OCI-LY3 (cell line): ENCODE measurements around the gene RELCH.

Experiments used
- H2AFZ ChIP-seq: fragments of 200-600, 300-600 bp; shearing (Covaris generic); 2 replicates; pipeline ENCODE4 v1.6.0; 2014; ENCODE audit warnings: antibody characterized with exemption, low read depth, low read length
- H3K27ac ChIP-seq: fragments of 200-600, 300-600 bp; sonication (generic); 2 replicates; pipeline ENCODE4 v1.5.1; 2014; ENCODE audit warnings: mild to moderate bottlenecking, low read length, moderate library complexity, mixed read lengths
- H3K27me3 ChIP-seq: fragments of 200-600, 300-600 bp; sonication (generic); 2 replicates; pipeline ENCODE4 v1.6.1; 2014; ENCODE audit warnings: low read depth, low read length, mixed read lengths
- H3K36me3 ChIP-seq: fragments of 200-600, 300-600 bp; sonication (generic); replicated peaks from 2 replicates; pipeline ENCODE3; 2014; ENCODE audit warnings: low read depth, low read length, mixed read lengths
- H3K4me1 ChIP-seq: fragments of 300-600, 200-600 bp; sonication (generic); 2 replicates; pipeline ENCODE4 v1.6.1; 2014; ENCODE audit warnings: low read length, mixed read lengths
- H3K4me2 ChIP-seq: fragments of 200-600, 300-600 bp; sonication (generic); 2 replicates; pipeline ENCODE4 v1.6.1; 2014; ENCODE audit warnings: low read length, mixed read lengths
- H3K4me3 ChIP-seq: fragments of 300-600, 200-600 bp; sonication (generic); 2 replicates; pipeline ENCODE4 v1.5.1; 2014; ENCODE audit warnings: antibody characterized with exemption, mild to moderate bottlenecking, low read length, moderate library complexity
- H3K79me2 ChIP-seq: fragments of 300-600, 200-600 bp; shearing (Covaris generic); 2 replicates; pipeline ENCODE4 v1.6.1; 2014; ENCODE audit warnings: mild to moderate bottlenecking, low read length, mixed read lengths
- H3K9ac ChIP-seq: fragments of 300-600, 200-600 bp; shearing (Covaris generic); 2 replicates; pipeline ENCODE4 v1.6.0; 2014; ENCODE audit warnings: mild to moderate bottlenecking, low read length, moderate library complexity
- H3K9me3 ChIP-seq: fragments of 200-600, 300-600 bp; shearing (Covaris generic); 2 replicates; pipeline ENCODE4 v1.6.1; 2014; ENCODE audit warnings: low read length, mixed read lengths; ENCODE audit not compliant: insufficient read depth
- H4K20me1 ChIP-seq: fragments of 200-600, 300-600 bp; sonication (generic); 2 replicates; pipeline ENCODE4 v1.6.1; 2016; ENCODE audit warnings: low read length, mixed read lengths; ENCODE audit not compliant: insufficient read depth
- CTCF ChIP-seq: fragments of 200-600, 300-600 bp; sonication (generic); IDR thresholded peaks from 2 replicates; pipeline ENCODE4 v1.5.1; 2014; ENCODE audit warnings: antibody characterized with exemption, low read length, low read depth
- EZH2phosphoT487 ChIP-seq: fragments of 200-600 bp; shearing (Covaris generic); IDR thresholded peaks from 2 replicates; pipeline ENCODE4 v1.6.1; 2018; ENCODE audit warnings: antibody characterized with exemption, mixed run types, low read depth

Gene RELCH

DNA sequence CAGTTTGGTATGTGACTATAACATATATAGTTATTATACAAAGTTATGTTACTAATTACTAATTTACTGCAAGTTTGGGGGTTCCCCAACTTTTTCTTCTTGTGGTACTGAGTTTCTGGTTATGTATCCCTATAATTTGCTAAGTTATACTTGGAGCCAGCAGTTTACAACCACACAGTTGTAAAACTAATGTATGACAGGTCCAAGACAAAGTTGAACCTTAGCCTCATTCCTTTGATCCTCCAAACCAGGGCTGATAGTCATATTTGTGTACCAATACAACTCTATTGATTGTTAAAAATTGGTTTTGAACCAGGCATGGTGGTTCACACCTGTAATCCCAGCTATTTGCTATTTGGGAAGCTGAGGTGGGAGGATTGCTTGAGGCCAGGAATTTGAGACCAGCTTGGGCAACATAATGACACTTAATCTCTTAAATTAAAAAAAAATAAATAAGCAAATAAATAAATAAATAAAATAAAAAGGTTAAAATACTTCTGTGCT lies 24.3 kb downstream of the RELCH start:
- TF ChIP-seq CTCF: no peak
- no peak for TF ChIP-seq EZH2phosphoT487
- Histone ChIP-seq H3K79me2 (peaks cover 38% of the 10 kb centered on the region), H3K9ac (no peak overlapping the region), H3K4me3 (no peak overlapping the region), H3K9me3 (no peaks in the 10 kb centered on the region), H3K4me2 (no peak overlapping the region), H3K27me3 (no peaks in the 10 kb centered on the region), H2AFZ (no peak overlapping the region), H3K4me1 (peaks cover 9% of the 10 kb centered on the region), H4K20me1 (peaks cover 16% of the 10 kb centered on the region), H3K36me3 (peaks cover 26% of the 10 kb centered on the region), H3K27ac (no peak overlapping the region)

GRCh38 chr18:62214790-62215189 lies 27.7 kb downstream of the RELCH start:
- Histone ChIP-seq H3K4me2 (no peak overlapping the region), H2AFZ (no peak overlapping the region), H3K36me3 (peaks cover 21% of the 10 kb centered on the region), H3K9me3 (no peaks in the 10 kb centered on the region), H3K27ac (no peak overlapping the region), H3K79me2 (peaks cover 11% of the 10 kb centered on the region), H3K4me1 (no peaks in the 10 kb centered on the region), H4K20me1 (no peaks in the 10 kb centered on the region), H3K9ac (no peak overlapping the region), H3K27me3 (no peaks in the 10 kb centered on the region), H3K4me3 (no peak overlapping the region)
- TF ChIP-seq EZH2phosphoT487 (no peak), CTCF (no peak)

DNA sequence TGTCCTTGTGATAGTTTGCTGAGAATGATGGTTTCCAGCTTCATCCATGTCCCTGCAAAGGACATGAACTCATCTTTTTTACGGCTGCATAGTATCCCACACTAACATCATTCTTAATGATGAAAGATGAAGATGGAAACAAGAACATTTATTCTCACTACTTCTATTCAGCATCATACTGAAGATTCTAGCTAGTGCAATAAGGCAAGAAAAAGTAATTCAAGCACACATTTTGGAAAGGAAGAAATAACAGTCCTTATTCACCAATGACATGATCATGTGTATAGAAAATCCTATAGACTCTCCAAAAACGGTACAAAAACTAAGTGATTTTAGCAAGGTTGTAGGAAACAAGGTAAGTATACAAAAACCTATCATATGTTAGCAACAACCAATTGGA lies 37.2 kb downstream of the RELCH start:
- H3K79me2 ChIP-seq: no peaks in the 10 kb centered on the region

GRCh38 chr18:62226047-62226446 lies 39.0 kb downstream of the RELCH start:
- TF ChIP-seq CTCF: no peak
- no peak for TF ChIP-seq EZH2phosphoT487
- H3K9ac ChIP-seq: no peak overlapping the region

More for the DNA sequence above, 37.2 kb downstream of the RELCH start:
- Histone ChIP-seq H3K36me3 (peaks cover 33% of the 10 kb centered on the region), H3K4me2 (no peak overlapping the region), H2AFZ (no peak overlapping the region), H3K9ac (no peak overlapping the region), H3K9me3 (peaks cover 6% of the 10 kb centered on the region; the same call in 1 of the 2 replicates), H3K27ac (no peak overlapping the region), H4K20me1 (no peaks in the 10 kb centered on the region), H3K4me3 (no peak overlapping the region), H3K4me1 (no peaks in the 10 kb centered on the region), H3K27me3 (no peaks in the 10 kb centered on the region)
- TF ChIP-seq EZH2phosphoT487 (no peak), CTCF (no peak)

More at GRCh38 chr18:62226047-62226446, 39.0 kb downstream of the RELCH start:
- H3K79me2 ChIP-seq: no peaks in the 10 kb centered on the region
- H2AFZ ChIP-seq: no peak overlapping the region
- no peak overlapping the region for H3K4me3 ChIP-seq
- H4K20me1 ChIP-seq: no peaks in the 10 kb centered on the region
- H3K9me3 ChIP-seq: peaks cover 6% of the 10 kb centered on the region; the same call in 1 of the 2 replicates
- H3K4me2 ChIP-seq: no peak overlapping the region
- H3K4me1 ChIP-seq: no peaks in the 10 kb centered on the region
- H3K27ac ChIP-seq: no peak overlapping the region
- peaks cover 40% of the 10 kb centered on the region for H3K36me3 ChIP-seq
- no peaks in the 10 kb centered on the region for H3K27me3 ChIP-seq
